Stimulated activated CD4-positive, alpha-beta T cell treated with anti-CD3 and anti-CD28 coated beads, Interleukin-4, amount 100 ng/mL, for 4 hours (primary cell): ENCODE results near the gene ADAM30.

Experiments used
- DNase-seq, 2 experiments: peaks; one replicate each; pipeline ENCODE4 v3.0.0-alpha.2; 2020

The ADAM30 gene

GRCh38 chr1:119906927-119907652 lies 10.8 kb upstream of the ADAM30 start:
- no peak for DNase-seq

- no peak for DNase-seq
These were observed 7.1 kb upstream of the ADAM30 start for GRCh38 chr1:119903443-119903835.

- no peak for DNase-seq
These were observed 6.6 kb upstream of the ADAM30 start for GRCh38 chr1:119902775-119903442.

GRCh38 chr1:119898981-119899720 lies 2.8 kb upstream of the ADAM30 start:
- no peak for DNase-seq

GRCh38 chr1:119898530-119898929 lies 2.2 kb upstream of the ADAM30 start:
- no peak for DNase-seq

GRCh38 chr1:119895102-119895501 lies 1.2 kb downstream of the ADAM30 start:
- no peak for DNase-seq

GRCh38 chr1:119893827-119894700 lies 2.3 kb downstream of the ADAM30 start:
- no peak for DNase-seq

- no peak for DNase-seq
These were observed 3.0 kb downstream of the ADAM30 start for GRCh38 chr1:119893238-119893791.

GRCh38 chr1:119891386-119891785 lies 4.9 kb downstream of the ADAM30 start:
- DNase-seq = no peak

- DNase-seq = no peak
These were observed 7.8 kb downstream of the ADAM30 start for GRCh38 chr1:119888476-119888875.

- DNase-seq = no peak
These were observed 8.9 kb downstream of the ADAM30 start for GRCh38 chr1:119887427-119887826.

GRCh38 chr1:119885903-119886783 lies 10.2 kb downstream of the ADAM30 start:
- DNase-seq = peak; percentile 30 to 50

- DNase-seq = no peak
These were observed 11.6 kb downstream of the ADAM30 start for GRCh38 chr1:119884711-119885110.

GRCh38 chr1:119883826-119884225 lies 12.5 kb downstream of the ADAM30 start:
- no peak for DNase-seq

- no peak for DNase-seq
These were observed 13.9 kb downstream of the ADAM30 start for GRCh38 chr1:119882132-119883049.

- no peak for DNase-seq
These were observed 16.5 kb downstream of the ADAM30 start for GRCh38 chr1:119879510-119880434.

- no peak for DNase-seq
These were observed 18.1 kb downstream of the ADAM30 start for GRCh38 chr1:119878171-119878570.

GRCh38 chr1:119874186-119874585 lies 22.1 kb downstream of the ADAM30 start:
- DNase-seq = no peak
